HEK293 (cell line): ENCODE measurements around the gene SLC29A1.
"Not testable (repeated sequence)": the region's sequence is repeated elsewhere in the genome, so short reads cannot be mapped to it uniquely, and the experiment has no call there.

Experiments
- CTCF ChIA-PET: fragments of 350-600 bp; formaldehyde crosslinking; extraction: SDS; loops from one replicate; lab custom pipeline; 2021; ENCODE audit warnings: antibody characterized with exemption; lab: Yijun Ruan, JAX
- POLR2A ChIA-PET: fragments of 300-600 bp; formaldehyde crosslinking; extraction: SDS; loops from one replicate; lab custom pipeline; 2020; ENCODE audit warnings: antibody characterized with exemption, inconsistent platforms; lab: Yijun Ruan, JAX
- H3K27ac ChIP-seq: fragments of 200-500 bp; sonication (Bioruptor generic); 2 replicates; pipeline ENCODE4 v1.5.1; 2014; ENCODE audit warnings: low read depth, low read length, control low read depth, inconsistent platforms; ENCODE audit errors: extremely low read depth
- H3K36me3 ChIP-seq, 2 experiments: fragments of 200-500 bp in 1 of 2; sonication (Bioruptor generic) in 1 of 2; 1 replicate in 1 of 2; 2 replicates in 1 of 2; pipeline ENCODE4 v1.5.1; 2014 to 2017; ENCODE audit warnings: inconsistent platforms in 2 of 2, low read length in 2 of 2; ENCODE audit not compliant: control insufficient read depth in 2 of 2, insufficient read depth in 1 of 2
- H3K4me1 ChIP-seq: fragments of 200-500 bp; sonication (Bioruptor generic); 2 replicates; pipeline ENCODE4 v1.5.1; 2014; ENCODE audit warnings: mild to moderate bottlenecking, low read length, inconsistent platforms; ENCODE audit not compliant: control insufficient read depth, insufficient read depth
- H3K4me3 ChIP-seq: 2 replicates; pipeline ENCODE4 v1.5.1; 2011; ENCODE audit warnings: low read depth, mild to moderate bottlenecking, control low read depth, low read length, moderate library complexity
- H3K9me3 ChIP-seq: fragments of 200-500 bp; sonication (Bioruptor generic); 2 replicates; pipeline ENCODE4 v1.5.1; 2014; ENCODE audit warnings: low read depth, low read length, inconsistent platforms; ENCODE audit not compliant: control insufficient read depth, insufficient read depth
- GLI4 ChIP-seq: fragments of 450-650 bp; formaldehyde crosslinking; IDR thresholded peaks from 2 replicates; pipeline ENCODE4 v1.5.1; 2016; ENCODE audit warnings: missing biosample characterization, missing genetic modification characterization
- OVOL3 ChIP-seq: fragments of 450-650 bp; formaldehyde crosslinking; IDR thresholded peaks from 2 replicates; pipeline ENCODE4 v1.5.1; 2016; ENCODE audit warnings: missing biosample characterization, missing genetic modification characterization
- PRDM1 ChIP-seq: fragments of 450-650 bp; formaldehyde crosslinking; IDR thresholded peaks from 2 replicates; pipeline ENCODE4; 2016; ENCODE audit warnings: missing biosample characterization, missing genetic modification characterization
- SETDB1 ChIP-seq: IDR thresholded peaks from one replicate; pipeline ENCODE4 v1.6.1; 2017; ENCODE audit warnings: mild to moderate bottlenecking, low read length, moderate library complexity, mixed read lengths; ENCODE audit not compliant: insufficient read length
- ZBTB1 ChIP-seq: fragments of 450-650 bp; formaldehyde crosslinking; IDR thresholded peaks from 2 replicates; pipeline ENCODE4 v1.5.1; 2016; ENCODE audit warnings: missing biosample characterization, missing genetic modification characterization
- ZBTB44 ChIP-seq: fragments of 450-650 bp; IDR thresholded peaks from 2 replicates; pipeline ENCODE4 v1.5.1; 2018; ENCODE audit warnings: missing biosample characterization, mild to moderate bottlenecking, missing genetic modification characterization
- ZBTB6 ChIP-seq: fragments of 450-650 bp; formaldehyde crosslinking; IDR thresholded peaks from 2 replicates; pipeline ENCODE4 v1.5.1; 2017; ENCODE audit warnings: missing biosample characterization, missing genetic modification characterization
- ZFP69B ChIP-seq: fragments of 450-650 bp; formaldehyde crosslinking; IDR thresholded peaks from 2 replicates; pipeline ENCODE4 v1.5.1; 2016; ENCODE audit warnings: missing biosample characterization, missing genetic modification characterization
- ZNF114 ChIP-seq: fragments of 450-650 bp; formaldehyde crosslinking; IDR thresholded peaks from 2 replicates; pipeline ENCODE4 v1.5.0; 2017; ENCODE audit warnings: missing biosample characterization, missing genetic modification characterization
- ZNF350 ChIP-seq: fragments of 450-650 bp; formaldehyde crosslinking; IDR thresholded peaks from 2 replicates; pipeline ENCODE4 v1.5.0; 2017; ENCODE audit warnings: missing biosample characterization, mild to moderate bottlenecking, missing genetic modification characterization
- ZNF354C ChIP-seq: fragments of 450-650 bp; formaldehyde crosslinking; IDR thresholded peaks from 2 replicates; pipeline ENCODE4 v1.5.1; 2016; ENCODE audit warnings: missing biosample characterization, missing genetic modification characterization, low read depth, borderline replicate concordance
- ZNF426 ChIP-seq: fragments of 450-650 bp; formaldehyde crosslinking; IDR thresholded peaks from 2 replicates; pipeline ENCODE4 v1.5.1; 2017; ENCODE audit warnings: missing biosample characterization, missing genetic modification characterization, mild to moderate bottlenecking, inconsistent platforms, moderate library complexity
- ZNF596 ChIP-seq: fragments of 450-650 bp; IDR thresholded peaks from 2 replicates; pipeline ENCODE4 v1.5.0; 2018; ENCODE audit warnings: missing biosample characterization, mild to moderate bottlenecking, missing genetic modification characterization, moderate library complexity
- ZNF654 ChIP-seq: fragments of 450-650 bp; formaldehyde crosslinking; IDR thresholded peaks from 2 replicates; pipeline ENCODE4 v1.5.1; 2016; ENCODE audit warnings: low read depth, missing biosample characterization, missing genetic modification characterization
- ZNF658 ChIP-seq: fragments of 450-650 bp; formaldehyde crosslinking; IDR thresholded peaks from 2 replicates; pipeline ENCODE4; 2016; ENCODE audit warnings: missing biosample characterization, missing genetic modification characterization
- ZNF660 ChIP-seq: fragments of 450-650 bp; IDR thresholded peaks from 2 replicates; pipeline ENCODE4 v1.5.1; 2018; ENCODE audit warnings: missing biosample characterization, mild to moderate bottlenecking, missing genetic modification characterization
- ZNF664 ChIP-seq: fragments of 450-650 bp; formaldehyde crosslinking; IDR thresholded peaks from 2 replicates; pipeline ENCODE4 v1.5.1; 2016; ENCODE audit warnings: missing biosample characterization, missing genetic modification characterization
- ZNF701 ChIP-seq: fragments of 450-650 bp; formaldehyde crosslinking; IDR thresholded peaks from 2 replicates; pipeline ENCODE4 v1.5.1; 2016; ENCODE audit warnings: missing biosample characterization, missing genetic modification characterization
- ZNF747 ChIP-seq: fragments of 450-650 bp; formaldehyde crosslinking; IDR thresholded peaks from 2 replicates; pipeline ENCODE4 v1.5.1; 2016; ENCODE audit warnings: missing biosample characterization, missing genetic modification characterization
- ZNF768 ChIP-seq: fragments of 450-650 bp; formaldehyde crosslinking; IDR thresholded peaks from 2 replicates; pipeline ENCODE4 v1.5.1; 2018; ENCODE audit warnings: missing biosample characterization, mild to moderate bottlenecking, missing genetic modification characterization
- ZNF776 ChIP-seq: fragments of 450-650 bp; formaldehyde crosslinking; IDR thresholded peaks from 2 replicates; pipeline ENCODE4 v1.5.0; 2017; ENCODE audit warnings: missing biosample characterization, missing genetic modification characterization, borderline replicate concordance
- ZNF792 ChIP-seq: fragments of 450-650 bp; formaldehyde crosslinking; IDR thresholded peaks from 2 replicates; pipeline ENCODE4 v1.5.1; 2016; ENCODE audit warnings: missing biosample characterization, missing genetic modification characterization
- ZSCAN5A ChIP-seq: fragments of 450-650 bp; formaldehyde crosslinking; IDR thresholded peaks from 2 replicates; pipeline ENCODE4 v1.5.1; 2016; ENCODE audit warnings: missing biosample characterization, missing genetic modification characterization

Gene SLC29A1

DNA sequence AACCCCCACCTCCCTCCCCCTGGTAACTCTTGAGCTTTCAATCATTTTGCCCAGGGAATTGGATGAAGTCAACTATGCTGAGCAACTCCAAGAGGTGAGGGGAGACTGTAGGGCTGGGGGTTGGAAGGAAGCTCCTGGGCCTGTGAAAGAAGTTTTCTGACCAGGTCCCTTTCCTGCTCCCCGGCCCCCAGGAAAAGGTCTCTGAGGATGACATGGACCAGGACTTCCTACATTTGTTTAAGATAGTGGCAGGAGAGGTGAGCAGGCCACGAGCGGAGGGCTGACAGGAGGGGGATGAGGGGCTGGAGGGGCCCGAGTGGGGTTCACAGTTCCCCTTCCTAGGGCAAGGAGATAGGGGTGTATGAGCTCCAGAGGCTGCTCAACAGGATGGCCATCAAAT lies 43.0 kb upstream of the SLC29A1 start:
- no peak overlapping the region for H3K27ac ChIP-seq
- CTCF ChIA-PET: interaction anchor here (0.6 to 1.5 kb wide), 4 partner anchors 8 to 57 kb away, joined by 3 to 7 read pairs (median 6); no protein-coding TSS in a partner anchor
- POLR2A ChIA-PET: interaction anchor here (0.7 to 1.5 kb wide), 3 partner anchors 44 to 76 kb away, joined by 3 to 4 read pairs (median 3); partner anchors contain the start of genes HSP90AB1 and SLC29A1

DNA sequence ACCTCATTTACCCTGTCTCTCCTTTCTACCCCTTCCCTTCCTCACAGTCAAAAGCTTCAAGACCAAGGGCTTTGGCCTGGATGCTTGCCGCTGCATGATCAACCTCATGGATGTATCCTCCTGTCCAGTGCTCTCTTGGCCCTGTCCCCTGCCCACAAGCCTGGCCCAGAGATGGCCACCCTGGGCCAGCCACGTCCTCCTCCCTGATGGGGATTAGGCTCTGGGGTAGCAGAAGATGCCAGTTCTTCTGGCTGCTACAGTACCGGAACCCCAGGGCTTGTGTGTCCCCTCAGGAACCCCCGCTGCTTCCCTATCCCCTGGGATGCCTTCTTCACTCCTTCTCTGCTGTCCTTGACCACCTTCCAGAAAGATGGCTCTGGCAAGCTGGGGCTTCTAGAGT lies 42.5 kb upstream of the SLC29A1 start:
- H3K36me3 ChIP-seq: no peaks in the 10 kb centered on the region
- no peak for TF ChIP-seq PRDM1 (tag by site-specific recombination)
- TF ChIP-seq ZNF114 (tag by site-specific recombination): no peak
- TF ChIP-seq OVOL3 (tag by site-specific recombination): no peak
- no peak for TF ChIP-seq ZNF658 (tag by site-specific recombination)
- TF ChIP-seq SETDB1: no peak
- TF ChIP-seq ZFP69B (tag by site-specific recombination): no peak
- no peak for TF ChIP-seq ZNF776 (tag by site-specific recombination)
- no peak for TF ChIP-seq GLI4
- TF ChIP-seq ZNF747 (tag by site-specific recombination): no peak
- no peak for TF ChIP-seq ZNF701 (tag by site-specific recombination)
- TF ChIP-seq ZNF660 (tag by site-specific recombination): no peak
- no peak for TF ChIP-seq ZSCAN5A (tag by site-specific recombination)
- TF ChIP-seq ZNF596: no peak
- no peak for TF ChIP-seq ZNF768 (tag by site-specific recombination)
- TF ChIP-seq ZNF654 (tag by site-specific recombination): no peak
- TF ChIP-seq, all 188 proteins: peak for 0
- Histone ChIP-seq H3K4me1 (no peaks in the 10 kb centered on the region), H3K4me3 (no peak overlapping the region), H3K9me3 (no peaks in the 10 kb centered on the region), H3K27ac (no peak overlapping the region)
- ChIA-PET POLR2A (interaction anchor here (0.7 to 1.5 kb wide), 3 partner anchors 43 to 76 kb away, joined by 3 to 4 read pairs (median 3); partner anchors contain the start of genes HSP90AB1 and SLC29A1), CTCF (interaction anchor here (0.5 to 1.5 kb wide), 5 partner anchors 9 to 132 kb away, joined by 3 to 7 read pairs (median 4); partner anchors contain the start of gene AARS2)

More for the DNA sequence above, 43.0 kb upstream of the SLC29A1 start:
- H3K9me3 ChIP-seq: no peaks in the 10 kb centered on the region
- H3K4me1 ChIP-seq: no peaks in the 10 kb centered on the region
- TF ChIP-seq ZNF426 (tag by site-specific recombination) (no peak), ZBTB44 (tag by site-specific recombination) (no peak), ZNF654 (tag by site-specific recombination) (no peak), ZNF664 (no peak), ZNF354C (tag by site-specific recombination) (no peak), ZNF350 (no peak), ZBTB6 (tag by site-specific recombination) (no peak), ZNF792 (no peak), ZBTB1 (tag by site-specific recombination) (no peak), ZNF596 (no peak), OVOL3 (tag by site-specific recombination) (no peak)
- H3K36me3 ChIP-seq: no peaks in the 10 kb centered on the region
- no peak overlapping the region for H3K4me3 ChIP-seq

DNA sequence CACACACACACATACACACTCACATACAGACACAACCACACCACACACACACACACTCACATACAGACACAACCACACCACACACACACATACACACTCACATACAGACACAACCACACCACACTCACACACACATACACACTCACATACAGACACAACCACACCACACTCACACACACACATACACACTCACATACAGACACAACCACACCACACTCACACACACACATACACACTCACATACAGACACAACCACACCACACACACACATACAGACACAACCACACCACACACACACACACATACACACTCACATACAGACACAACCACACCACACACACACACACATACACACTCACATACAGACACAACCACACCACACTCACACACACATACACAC lies 41.6 kb upstream of the SLC29A1 start:
- POLR2A ChIA-PET, H3K4me3 ChIP-seq, H3K9me3 ChIP-seq, H3K36me3 ChIP-seq, H3K27ac ChIP-seq, H3K4me1 ChIP-seq: not testable (repeated sequence)
- CTCF ChIA-PET: interaction anchor here (0.7 kb wide), 1 partner anchor 561 kb away, joined by 3 read pairs; no protein-coding TSS in a partner anchor
